Keratinocyte (primary cell): Measurements from ENCODE around the gene ABCD1.

Experiments used
- CTCF ChIP-seq, 3 experiments: IDR thresholded peaks in 1 of 3; conservative IDR thresholded peaks in 1 of 3; optimal IDR thresholded peaks in 1 of 3; 2 replicates in 2 of 3; 3 replicates in 1 of 3; pipeline versions ENCODE3 to v1.5.1; 2011; ENCODE audit warnings: low read length in 3 of 3, mild to moderate bottlenecking in 3 of 3, moderate library complexity in 2 of 3, control low read depth in 1 of 3, inconsistent platforms in 1 of 3; ENCODE audit not compliant: insufficient read depth in 2 of 3; ENCODE audit errors: extremely low read depth in 1 of 3
- EZH2 ChIP-seq: IDR thresholded peaks from one replicate; pipeline ENCODE4 v1.6.1; 2012; ENCODE audit warnings: inconsistent platforms, mild to moderate bottlenecking, low read length, moderate library complexity

- TF ChIP-seq CTCF (optimal IDR thresholded peaks at IDR 0.05 in 1 of 3, IDR thresholded peaks at IDR 0.05 in 1 of 3, conservative IDR thresholded peaks at IDR 0.05 in 1 of 3; ENCODE audit: extremely low read depth in 1 of 3, insufficient read depth in 2 of 3, low read length in 3 of 3), result peak in 2 of 3 experiments; percentile 15 to 21
- no peak for TF ChIP-seq EZH2
Measured at GRCh38 chrX:153778684-153779101, 54.0 kb downstream of the ABCD1 start.
